GM18909 (cell line): ENCODE data around the gene S100A14.
"Not testable (repeated sequence)": the region's sequence is repeated elsewhere in the genome, so short reads cannot be mapped to it uniquely, and the experiment has no call there.

ENCODE experiments used
- ATAC-seq: cut with Tn5 transposase; IDR thresholded peaks from one replicate; pipeline ENCODE4 v1.9.1; 2021; ENCODE audit warnings: mild to moderate bottlenecking; ENCODE audit not compliant: unreplicated experiment, poor library complexity

Gene S100A14

GRCh38 chr1:153640213-153640612, 24.1 kb upstream of the S100A14 start:
- ATAC-seq = not testable (repeated sequence)

GRCh38 chr1:153639280-153639679, 23.2 kb upstream of the S100A14 start:
- ATAC-seq = no peak

- ATAC-seq = no peak
Measured at GRCh38 chr1:153638261-153638660, 22.1 kb upstream of the S100A14 start.

GRCh38 chr1:153636312-153636711, 20.2 kb upstream of the S100A14 start:
- no peak for ATAC-seq

- ATAC-seq = no peak
Measured at GRCh38 chr1:153635872-153636271, 19.7 kb upstream of the S100A14 start.

GRCh38 chr1:153633754-153634665, 17.9 kb upstream of the S100A14 start, which contains the start of gene CHTOP:
Gene CHTOP, plus strand, starts transcription at chr1:153634066. Its CDS starts 2,523 bp downstream, at chr1:153636589.
- ATAC-seq = peak; percentile 91

GRCh38 chr1:153633161-153633753, 17.1 kb upstream of the S100A14 start:
- ATAC-seq = peak; percentile 0

GRCh38 chr1:153631047-153632022, 15.2 kb upstream of the S100A14 start:
- ATAC-seq = no peak

- ATAC-seq = no peak
Measured at GRCh38 chr1:153630384-153630783, 14.3 kb upstream of the S100A14 start.

- no peak for ATAC-seq
Measured at GRCh38 chr1:153629971-153630370, 13.8 kb upstream of the S100A14 start.

- ATAC-seq = no peak
Measured at GRCh38 chr1:153629343-153629665, 13.2 kb upstream of the S100A14 start.

GRCh38 chr1:153628638-153629342, 12.7 kb upstream of the S100A14 start:
- no peak for ATAC-seq

GRCh38 chr1:153627715-153628626, 11.8 kb upstream of the S100A14 start, which contains the start of gene S100A1:
Gene S100A1, plus strand, starts transcription at chr1:153628434. Its CDS starts 2,088 bp downstream, at chr1:153630522.
- ATAC-seq = no peak

GRCh38 chr1:153626904-153627714, 11.0 kb upstream of the S100A14 start, which contains the start of gene S100A13:
Gene S100A13, minus strand, starts transcription at chr1:153627505. Its CDS starts 1,033 bp downstream, at chr1:153626472.
- no peak for ATAC-seq

- no peak for ATAC-seq
Measured at GRCh38 chr1:153626477-153626903, 10.4 kb upstream of the S100A14 start.

GRCh38 chr1:153624965-153625611, 9.0 kb upstream of the S100A14 start:
- no peak for ATAC-seq

GRCh38 chr1:153623101-153623500, 7.0 kb upstream of the S100A14 start:
- no peak for ATAC-seq
